SK-N-SH treated with all-trans-retinoic acid at 6 μM for 48 hours (cell line): ENCODE results near the gene SVIL.

Source experiments
- CSDC2 ChIP-seq: fragments of 250-450 bp; sonication (Bioruptor Pico); IDR thresholded peaks from 2 replicates; pipeline ENCODE4 v1.5.0; 2020; ENCODE audit warnings: mild to moderate bottlenecking, moderate library complexity
- ESRRG ChIP-seq: fragments of 250-450 bp; sonication (Bioruptor Pico); IDR thresholded peaks from 2 replicates; pipeline ENCODE4 v1.6.1; 2021; ENCODE audit warnings: mild to moderate bottlenecking
- OSR1 ChIP-seq: fragments of 250-450 bp; sonication (Bioruptor Pico); IDR thresholded peaks from 2 replicates; pipeline ENCODE4 v1.8.0; 2022; ENCODE audit warnings: moderate library complexity, mild to moderate bottlenecking, inconsistent platforms
- PATZ1 ChIP-seq: fragments of 250-450 bp; sonication (Bioruptor Pico); IDR thresholded peaks from 2 replicates; pipeline ENCODE4 v1.8.0; 2020; ENCODE audit warnings: mild to moderate bottlenecking, moderate library complexity, borderline replicate concordance
- PPARA ChIP-seq: fragments of 250-450 bp; sonication (Bioruptor Pico); IDR thresholded peaks from 2 replicates; pipeline ENCODE4 v1.5.0; 2020; ENCODE audit warnings: mild to moderate bottlenecking, borderline replicate concordance
- SNAI2 ChIP-seq: fragments of 250-450 bp; sonication (Bioruptor Pico); IDR thresholded peaks from 2 replicates; pipeline ENCODE4 v1.5.0; 2020; ENCODE audit warnings: mild to moderate bottlenecking, moderate library complexity
- TCF4 ChIP-seq: fragments of 250-450 bp; sonication (Bioruptor Pico); IDR thresholded peaks from 2 replicates; pipeline ENCODE4 v1.8.0; 2021; ENCODE audit warnings: mild to moderate bottlenecking, moderate library complexity, borderline replicate concordance
- ZC3H10 ChIP-seq: fragments of 250-450 bp; sonication (Bioruptor Pico); IDR thresholded peaks from 2 replicates; pipeline ENCODE4 v1.5.1; 2021; ENCODE audit warnings: mild to moderate bottlenecking, moderate library complexity
- ZFP3 ChIP-seq: fragments of 250-450 bp; sonication (Bioruptor Pico); IDR thresholded peaks from 2 replicates; pipeline ENCODE4 v1.5.0; 2020; ENCODE audit warnings: mild to moderate bottlenecking, moderate library complexity
- ZFP30 ChIP-seq: fragments of 450-650 bp; formaldehyde crosslinking; IDR thresholded peaks from 2 replicates; pipeline ENCODE4 v1.5.0; 2022; ENCODE audit warnings: mild to moderate bottlenecking, moderate library complexity
- ZNF70 ChIP-seq: fragments of 450-650 bp; formaldehyde crosslinking; IDR thresholded peaks from 2 replicates; pipeline ENCODE4 v1.5.0; 2020; ENCODE audit warnings: mild to moderate bottlenecking, moderate library complexity

GRCh38 chr10:29430101-29430500, 204.7 kb downstream of the SVIL start:
- TF ChIP-seq PATZ1 (CRISPR knock-in tag) (no peak), ZNF70 (CRISPR knock-in tag) (no peak), OSR1 (CRISPR knock-in tag) (no peak), ZFP3 (CRISPR knock-in tag) (no peak), ZC3H10 (CRISPR knock-in tag) (no peak), SNAI2 (no peak), PPARA (CRISPR knock-in tag) (no peak), ESRRG (no peak), TCF4 (CRISPR knock-in tag) (no peak), ZFP30 (CRISPR knock-in tag) (no peak), CSDC2 (CRISPR knock-in tag) (no peak)
